Fibroblast of skin of left biceps (primary cell): ENCODE measurements around the gene CD72.

Source experiments
- DNase-seq, 2 experiments: peaks; one replicate each; pipeline ENCODE4 v3.0.0-alpha.2; 2013; ENCODE audit warnings: low read depth in 2 of 2

CD72 gene, protein sequence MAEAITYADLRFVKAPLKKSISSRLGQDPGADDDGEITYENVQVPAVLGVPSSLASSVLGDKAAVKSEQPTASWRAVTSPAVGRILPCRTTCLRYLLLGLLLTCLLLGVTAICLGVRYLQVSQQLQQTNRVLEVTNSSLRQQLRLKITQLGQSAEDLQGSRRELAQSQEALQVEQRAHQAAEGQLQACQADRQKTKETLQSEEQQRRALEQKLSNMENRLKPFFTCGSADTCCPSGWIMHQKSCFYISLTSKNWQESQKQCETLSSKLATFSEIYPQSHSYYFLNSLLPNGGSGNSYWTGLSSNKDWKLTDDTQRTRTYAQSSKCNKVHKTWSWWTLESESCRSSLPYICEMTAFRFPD

DNA sequence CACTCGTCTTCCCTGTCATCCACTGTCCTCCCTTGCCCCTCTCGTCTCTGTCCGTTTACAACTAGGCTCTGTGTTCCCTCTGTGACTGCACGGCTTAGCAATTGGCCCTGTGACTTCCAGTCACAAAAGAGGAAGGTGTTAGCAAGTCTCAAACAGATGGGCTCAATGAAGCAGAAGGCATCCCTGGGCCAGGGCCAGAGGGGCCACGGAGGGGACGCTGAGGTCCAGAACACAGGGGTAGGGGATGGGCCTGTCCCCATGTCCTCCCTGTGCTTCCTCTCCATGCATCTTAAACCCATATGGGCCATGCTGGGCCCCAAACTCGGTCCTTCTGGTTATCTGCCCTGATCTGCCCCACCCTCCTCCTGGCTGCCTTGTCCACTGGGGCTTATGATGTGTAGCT, at the start of gene CD72:
TSS of gene CD72 (minus strand) at position 89 of the 403 bp plus-strand sequence. CDS start 110 bp downstream, outside the sequence.
- no peak for DNase-seq

DNA sequence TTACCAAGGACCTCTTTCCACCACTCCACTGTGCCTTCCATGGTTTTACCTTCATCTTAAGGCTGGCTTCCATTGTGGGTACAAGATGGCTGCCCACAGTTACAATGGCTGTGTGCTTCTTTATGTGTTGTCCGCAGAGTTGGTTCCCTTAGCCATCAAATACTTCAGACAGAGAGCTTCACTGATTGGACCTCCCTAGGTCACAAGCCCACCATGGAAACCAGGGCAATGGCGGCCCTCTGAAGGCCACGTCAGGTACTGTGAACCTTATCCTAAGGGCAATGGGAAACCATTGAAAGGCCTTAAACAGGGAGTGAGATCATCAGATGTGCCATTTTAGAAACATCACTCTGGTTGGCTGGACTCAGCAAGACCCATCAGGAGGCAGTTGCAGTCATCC, 49.7 kb upstream of the CD72 start:
- DNase-seq: no peak

DNA sequence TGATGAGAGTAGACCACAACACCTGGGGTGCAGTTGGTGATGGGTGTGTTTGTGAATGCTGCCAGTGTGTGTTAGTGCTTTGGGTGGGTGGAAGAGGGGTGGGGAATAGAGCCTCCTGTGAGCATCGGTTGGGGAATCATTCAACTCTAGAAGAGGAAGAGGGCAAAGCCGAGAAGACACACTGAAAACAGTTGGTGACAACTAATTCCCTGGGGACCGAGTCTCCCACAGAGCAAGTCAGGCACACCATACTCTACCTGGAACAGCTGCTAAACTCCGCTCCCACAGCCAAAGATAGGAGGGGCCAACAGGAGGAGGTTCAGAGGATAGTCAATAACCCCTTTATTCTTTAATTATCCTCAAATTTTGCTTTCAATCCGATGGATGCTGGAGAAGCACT, 48.3 kb upstream of the CD72 start:
- no peak for DNase-seq

DNA sequence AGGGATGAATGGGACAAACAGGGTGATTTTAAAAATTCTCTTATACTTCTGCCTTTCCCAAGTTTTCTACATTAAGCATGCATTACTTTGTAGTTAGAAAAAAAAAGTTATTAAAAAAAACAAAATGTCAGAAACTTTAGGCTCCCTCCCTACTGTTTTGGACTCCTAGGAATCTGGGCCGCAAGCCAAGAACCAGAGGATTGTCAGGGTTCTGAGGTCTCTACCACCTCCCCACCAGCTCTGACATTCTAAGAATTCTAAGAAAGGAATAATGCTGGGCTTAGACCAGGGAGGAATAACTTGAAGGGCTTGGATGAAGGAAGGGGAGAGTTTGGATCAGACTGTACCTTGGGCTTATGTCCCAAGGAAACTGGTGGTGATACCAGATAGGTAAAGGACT, 47.8 kb upstream of the CD72 start:
- DNase-seq: no peak

DNA sequence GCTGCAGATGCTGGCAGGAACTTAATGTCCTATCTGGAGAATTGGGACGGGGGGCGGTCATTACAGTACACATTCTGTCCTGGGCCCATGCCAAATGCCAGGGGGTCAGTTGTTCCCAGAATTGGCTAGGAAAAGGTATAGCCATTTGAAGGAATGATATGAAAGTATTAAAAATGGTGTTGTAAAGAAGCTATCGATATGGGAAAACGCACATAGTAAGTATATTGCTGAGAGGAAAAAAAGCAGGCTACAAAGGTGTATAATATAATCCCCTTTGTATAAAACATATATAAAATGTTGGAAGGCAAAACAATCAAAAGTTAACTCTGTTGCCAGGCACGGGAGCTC, 47.2 kb upstream of the CD72 start:
- no peak for DNase-seq

DNA sequence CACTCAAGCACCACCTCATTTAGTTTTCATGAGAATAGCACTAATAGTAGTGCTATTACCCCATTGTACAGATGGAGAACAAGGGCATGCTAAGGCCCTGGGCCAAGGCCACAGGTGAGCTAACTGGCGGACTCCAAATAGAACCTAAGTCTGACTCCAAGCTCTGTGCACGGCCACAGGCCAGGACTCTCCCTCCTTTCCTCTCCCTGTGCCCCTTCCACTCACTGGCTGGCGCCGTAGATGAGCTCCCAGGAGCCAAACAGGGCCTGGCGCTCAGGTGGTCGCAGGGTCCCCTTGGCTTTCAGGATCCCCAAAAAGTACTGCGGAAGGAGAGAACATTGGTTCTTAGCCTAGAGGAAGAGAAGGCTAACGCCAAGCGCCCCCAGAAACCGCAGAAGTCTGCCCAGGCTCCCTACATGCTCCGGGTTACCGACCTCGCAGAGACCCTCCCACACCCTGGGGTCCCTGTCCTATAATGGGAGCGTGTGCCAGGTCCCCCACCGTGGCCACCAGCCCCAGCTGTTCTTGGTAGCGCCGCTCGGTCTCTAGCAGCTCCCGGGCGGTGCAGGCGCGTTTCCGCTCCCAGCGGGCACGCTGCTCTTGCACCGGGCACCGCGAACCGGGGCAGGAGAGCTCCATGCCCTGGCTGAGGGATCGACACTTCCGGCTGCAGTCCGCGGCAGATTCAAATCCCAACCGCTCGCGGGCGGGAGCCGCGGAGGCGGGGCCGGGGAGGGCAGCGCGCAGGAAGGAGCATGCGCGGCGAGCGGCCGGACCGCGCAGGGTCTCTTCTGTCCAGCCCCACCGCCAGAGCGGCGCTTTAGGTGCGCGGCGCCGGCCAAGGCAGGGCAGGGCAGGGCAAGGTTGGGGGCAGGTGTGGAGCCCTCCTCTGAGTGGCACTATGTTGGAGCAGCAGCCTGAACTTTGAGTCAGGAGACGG, 46.6 kb upstream of the CD72 start, which contains the start of gene ARHGEF39:
TSS of gene ARHGEF39 (minus strand) at position 665 of the 940 bp plus-strand sequence. CDS start at position 639, 26 bp downstream.
- no peak for DNase-seq

DNA sequence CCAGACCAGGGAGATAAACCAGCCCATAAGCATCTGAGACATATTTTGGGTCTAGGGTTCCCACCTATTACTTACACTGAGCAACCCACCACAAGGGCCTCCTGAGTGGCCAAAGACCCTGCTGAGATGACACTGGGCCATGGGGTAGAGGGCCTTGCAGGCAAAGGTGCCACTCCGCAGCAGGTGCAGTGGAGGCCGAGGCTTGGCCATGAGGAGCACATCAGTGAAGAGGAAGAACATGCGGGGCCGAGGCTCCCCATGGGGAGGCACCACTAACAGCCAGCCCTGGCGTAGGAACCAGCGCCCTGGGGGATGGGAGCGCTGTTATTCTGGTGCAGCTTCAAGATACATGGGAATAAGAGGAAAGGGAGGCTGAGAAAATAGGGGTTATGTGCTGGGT, 44.2 kb upstream of the CD72 start:
- DNase-seq: no peak

DNA sequence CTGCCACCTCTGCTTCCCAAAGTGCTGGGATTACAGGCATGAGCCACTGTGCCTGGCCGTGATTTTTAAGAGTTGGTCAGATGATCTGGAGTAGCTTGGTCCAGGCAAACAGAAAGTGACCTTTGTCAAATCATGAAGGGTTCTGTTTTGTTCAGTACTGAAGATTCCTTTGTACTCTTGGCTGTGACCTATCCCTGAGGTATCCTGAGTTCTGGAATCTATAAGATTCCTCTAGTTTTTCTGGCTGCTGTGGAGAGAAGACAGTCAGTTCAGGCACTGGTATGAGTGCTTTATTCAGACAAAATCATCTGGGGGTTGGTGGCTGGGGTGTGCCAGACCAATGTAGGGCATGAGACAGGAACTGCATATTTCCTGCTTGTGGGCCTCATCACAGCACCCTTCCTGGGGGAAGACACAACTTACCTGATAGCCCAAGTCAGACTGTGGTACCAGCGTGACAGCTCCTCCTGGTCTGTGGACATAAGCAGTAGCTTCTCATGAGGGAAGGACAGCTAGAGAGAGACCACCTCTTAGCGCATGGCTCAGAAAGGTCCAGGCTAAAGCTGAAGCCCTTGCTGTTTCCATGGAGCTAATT, 43.6 kb upstream of the CD72 start:
- DNase-seq: no peak

DNA sequence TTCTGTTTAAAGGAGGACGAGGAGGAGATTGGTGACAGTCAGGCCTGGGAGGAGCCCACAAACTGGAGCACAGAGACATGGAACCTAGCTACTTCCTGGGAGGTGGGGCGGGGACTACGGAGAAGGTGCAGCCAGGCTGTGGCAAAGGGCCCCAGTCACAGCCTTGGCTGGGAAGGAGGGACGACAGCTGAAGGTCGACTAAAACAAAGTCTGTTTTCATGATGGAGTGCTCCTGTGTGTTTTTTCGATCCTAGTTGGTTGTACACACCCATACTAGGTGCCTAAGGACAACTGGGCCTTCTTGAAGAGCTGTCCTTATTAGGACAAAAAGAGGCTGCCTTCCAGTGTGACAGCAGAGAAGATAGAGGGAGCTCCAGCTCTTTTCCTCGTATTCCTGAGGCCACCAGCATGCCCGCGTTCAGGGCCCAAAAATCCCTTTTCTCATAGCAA, 42.8 kb upstream of the CD72 start:
- DNase-seq: no peak

DNA sequence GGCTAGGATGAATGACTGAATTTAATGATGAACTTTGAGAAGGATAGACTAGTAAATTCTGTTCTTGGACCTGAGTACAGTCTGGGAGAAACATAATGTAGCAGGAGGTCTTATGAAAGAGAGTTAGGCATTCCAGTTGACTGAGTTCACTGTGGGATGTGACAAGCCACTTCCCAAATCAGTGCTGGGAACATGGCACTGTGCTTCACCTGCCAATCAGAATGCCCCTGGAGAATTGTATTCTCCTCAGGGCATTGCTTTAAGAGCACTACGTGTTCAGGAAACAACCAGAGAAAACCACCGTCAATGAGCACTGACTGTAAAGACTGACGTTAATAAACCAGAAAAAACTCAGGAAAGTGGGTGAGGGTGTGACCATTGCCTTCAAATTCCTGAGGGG, 41.1 kb upstream of the CD72 start:
- DNase-seq: no peak

DNA sequence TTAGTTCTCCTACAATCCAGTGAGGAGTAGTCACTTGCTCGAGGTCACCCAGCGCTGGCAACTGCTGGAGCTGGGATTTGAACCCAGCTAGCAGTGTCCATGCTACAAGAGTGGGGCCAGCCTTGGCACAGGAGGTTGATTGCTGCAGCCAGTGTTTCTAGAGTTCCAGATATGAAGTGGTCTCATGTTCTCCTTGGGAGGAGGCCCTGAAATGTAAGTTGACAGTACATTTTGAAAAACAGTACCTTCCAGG, 40.7 kb upstream of the CD72 start:
- no peak for DNase-seq

DNA sequence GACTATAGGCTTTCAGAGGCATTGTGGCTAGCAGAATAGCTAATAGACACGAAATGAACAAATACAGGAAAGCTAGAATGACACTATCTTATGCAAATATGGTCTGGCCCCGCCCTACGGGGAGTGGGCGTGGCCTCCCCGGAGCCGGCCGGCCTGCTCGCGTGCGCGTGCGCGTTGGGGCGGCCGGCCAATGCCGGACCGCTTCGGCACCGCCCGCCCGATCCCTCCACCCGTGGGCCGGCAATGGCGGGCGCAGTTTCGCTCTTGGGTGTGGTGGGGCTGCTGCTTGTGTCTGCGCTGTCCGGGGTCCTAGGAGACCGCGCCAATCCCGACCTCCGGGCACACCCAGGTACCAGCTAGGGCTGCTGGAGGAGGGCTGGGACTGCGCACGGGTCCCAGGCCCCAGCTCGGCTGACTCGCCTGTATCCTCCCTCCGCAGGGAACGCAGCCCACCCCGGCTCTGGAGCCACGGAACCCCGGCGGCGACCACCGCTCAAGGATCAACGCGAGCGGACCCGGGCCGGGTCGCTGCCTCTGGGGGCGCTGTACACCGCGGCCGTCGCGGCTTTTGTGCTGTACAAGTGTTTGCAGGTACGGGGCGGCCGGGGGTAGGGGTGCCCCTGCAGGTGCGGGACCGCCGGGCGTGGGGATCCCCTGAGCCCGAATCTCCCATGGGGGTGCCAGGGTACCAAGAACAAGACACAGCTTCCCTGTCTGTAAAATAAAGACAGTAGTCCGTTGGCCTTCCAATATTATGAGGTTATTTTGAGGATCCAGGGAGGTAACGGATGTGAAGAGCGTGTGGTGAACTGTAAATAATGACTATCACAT, 40.1 kb upstream of the CD72 start, which contains the start of gene CCDC107:
TSS of gene CCDC107 (plus strand) at position 156 of the 831 bp plus-strand sequence. CDS start at position 244, 88 bp downstream.
- peak; percentile 57 to 62 for DNase-seq

DNA sequence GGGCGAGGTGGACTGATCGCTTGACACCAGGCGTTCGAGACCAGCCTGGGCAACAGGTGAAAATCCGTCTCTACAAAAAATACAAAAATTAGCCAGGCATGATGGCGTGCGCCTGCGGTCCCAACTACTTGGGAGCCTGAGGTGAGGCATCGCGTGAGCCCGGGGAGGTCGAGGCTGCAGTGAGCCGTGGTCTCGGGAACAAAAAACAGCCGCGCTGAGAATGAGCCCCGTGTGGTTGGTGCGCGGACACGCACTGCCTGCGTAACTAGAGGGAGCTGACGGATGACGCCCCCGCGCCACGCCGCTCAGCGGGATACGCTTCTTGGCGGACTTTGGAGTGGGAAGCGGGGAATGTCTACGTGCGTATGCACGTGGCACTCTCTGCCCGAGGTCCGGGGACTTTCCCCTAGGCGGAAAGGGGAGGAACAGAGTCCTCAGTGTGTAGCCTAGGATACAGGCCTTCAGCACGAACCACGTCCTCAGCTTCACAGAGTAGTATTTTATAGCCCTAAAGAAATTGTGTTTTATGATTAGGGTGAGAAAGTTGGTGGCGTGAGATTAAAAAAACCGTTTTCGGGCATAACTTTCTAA, 39.4 kb upstream of the CD72 start, which contains the start of gene RMRP:
TSS of gene RMRP (minus strand) at position 474 of the 591 bp plus-strand sequence.
- DNase-seq: peak; percentile 99

DNA sequence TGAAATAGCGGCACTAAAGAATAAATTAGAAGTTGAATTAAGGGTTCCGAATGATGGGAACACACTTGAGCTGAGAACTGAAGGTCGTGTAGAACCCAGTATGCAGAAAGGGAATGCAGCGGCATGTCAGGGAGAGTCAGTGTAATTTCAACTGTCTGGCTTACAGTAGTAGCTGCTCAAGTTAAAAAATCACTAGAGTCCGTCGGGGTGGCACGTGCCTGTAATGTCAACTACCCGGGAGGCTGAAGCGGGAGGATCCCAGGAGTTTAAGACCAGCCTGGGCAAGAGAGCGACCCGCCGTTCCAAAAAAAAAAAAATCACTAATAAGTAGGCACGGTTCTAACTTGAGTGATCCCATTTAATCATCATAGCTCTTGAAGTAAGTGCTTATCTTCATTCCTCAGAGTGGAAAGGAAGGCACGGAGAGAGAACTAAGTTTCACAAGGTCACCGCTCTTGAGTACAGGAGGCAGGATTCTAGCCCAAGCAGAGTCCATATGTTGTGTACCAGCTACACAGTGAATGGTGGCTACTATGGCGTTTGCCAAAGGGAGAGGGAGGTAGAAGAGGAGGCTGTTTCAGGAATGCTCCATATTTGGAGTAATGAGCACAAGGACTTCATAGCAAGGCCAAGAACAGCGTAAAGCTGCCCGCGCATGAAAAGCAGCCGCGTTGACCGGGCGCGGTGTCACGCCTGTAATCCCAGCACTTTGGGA, 38.8 kb upstream of the CD72 start:
- DNase-seq: no peak

DNA sequence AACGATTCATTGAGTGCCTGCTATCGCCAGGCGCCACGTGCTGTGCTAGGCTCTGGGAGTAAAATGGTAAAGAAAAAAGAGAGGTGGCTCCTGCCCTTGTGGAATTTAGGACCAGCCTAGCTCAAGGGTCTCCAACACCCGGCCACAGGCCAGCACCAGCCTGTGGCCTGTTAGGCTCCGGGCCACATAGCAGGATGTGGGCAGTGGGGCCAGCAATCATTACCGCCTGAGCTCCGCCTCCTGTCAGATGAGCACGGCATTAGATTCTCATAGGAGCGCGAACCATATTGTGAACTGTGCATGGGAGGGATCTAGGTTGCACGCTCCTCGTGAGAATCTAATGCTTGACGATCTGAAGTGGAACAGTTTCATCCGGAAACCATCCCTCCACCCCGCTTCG, 38.1 kb upstream of the CD72 start:
- DNase-seq: no peak

DNA sequence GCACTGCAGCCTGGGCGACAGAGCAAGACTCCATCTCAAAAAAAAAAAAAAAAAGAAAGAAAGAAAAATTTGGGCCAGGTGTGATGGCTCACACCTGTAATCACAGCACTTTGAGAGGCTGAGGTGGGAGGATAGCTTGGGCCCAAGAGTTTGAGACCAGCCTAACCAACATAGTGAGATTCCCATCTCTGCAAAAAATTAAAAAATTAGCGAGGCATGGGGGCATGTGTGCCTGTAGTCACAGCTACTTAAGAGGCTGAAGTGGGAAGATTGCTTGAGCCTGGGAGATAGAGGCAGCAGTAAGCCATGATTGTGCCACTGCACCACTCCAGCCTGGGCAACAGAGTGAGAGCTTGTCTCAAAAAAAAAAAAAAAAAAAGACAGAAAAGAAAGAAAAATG, 35.4 kb upstream of the CD72 start:
- DNase-seq: no peak

DNA sequence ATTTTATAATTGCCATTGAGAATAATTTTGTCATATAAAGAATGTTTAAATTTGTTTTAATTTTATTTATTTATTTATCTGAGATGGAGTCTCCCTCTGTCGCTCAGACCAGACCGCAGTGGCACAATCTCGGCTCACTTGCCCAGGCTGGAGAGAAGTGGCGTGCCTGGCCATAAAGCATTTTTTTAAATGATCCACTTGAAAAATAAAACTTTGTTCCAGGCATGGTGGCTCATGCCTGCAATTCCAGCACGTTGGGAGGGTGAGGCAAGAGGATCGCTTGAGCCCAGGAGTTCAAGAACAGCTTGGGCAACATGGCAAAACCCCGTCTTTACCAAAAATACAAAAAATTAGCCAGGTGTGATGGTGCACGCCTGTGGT, 34.6 kb upstream of the CD72 start:
- DNase-seq: no peak

DNA sequence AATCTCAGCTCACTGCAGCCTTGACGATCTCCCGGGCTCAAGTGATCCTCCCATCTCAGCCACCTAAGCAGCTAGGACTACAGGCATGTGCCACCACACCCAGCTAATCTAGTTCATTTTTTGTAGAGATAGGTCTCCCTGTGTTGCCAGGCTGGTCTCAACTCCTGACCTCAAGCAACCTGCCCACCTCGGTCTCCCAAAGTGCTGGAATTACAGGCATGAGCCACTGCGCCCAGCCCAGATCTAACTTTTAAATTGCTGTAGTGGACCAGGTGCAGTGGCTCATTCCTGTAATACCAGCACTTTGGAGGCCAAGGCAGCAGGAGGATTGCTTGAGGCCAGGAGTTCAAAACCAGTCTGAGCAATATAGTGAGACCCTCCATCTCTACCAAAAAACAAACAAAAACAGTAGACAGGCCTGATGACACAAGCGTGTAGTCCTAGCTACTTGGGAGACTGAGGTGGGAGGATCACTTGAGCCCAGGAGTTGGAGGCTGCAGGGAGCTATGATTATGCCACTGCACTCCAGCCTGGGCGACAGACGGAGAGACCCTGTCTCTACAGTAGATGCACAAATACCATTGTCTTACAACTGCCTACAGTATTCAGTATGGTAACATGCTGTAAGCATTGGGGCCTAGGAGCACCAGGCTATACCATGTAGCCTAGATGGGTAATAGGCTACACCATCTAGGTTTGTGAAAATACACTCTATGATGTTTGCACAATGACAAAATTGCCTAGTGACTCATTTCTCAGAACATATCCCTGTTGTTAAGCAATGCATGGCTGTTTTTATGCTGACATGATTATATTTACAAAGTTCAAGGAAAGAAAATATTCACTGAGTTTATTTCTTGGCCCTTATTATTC, 34.0 kb upstream of the CD72 start:
- no peak for DNase-seq

DNA sequence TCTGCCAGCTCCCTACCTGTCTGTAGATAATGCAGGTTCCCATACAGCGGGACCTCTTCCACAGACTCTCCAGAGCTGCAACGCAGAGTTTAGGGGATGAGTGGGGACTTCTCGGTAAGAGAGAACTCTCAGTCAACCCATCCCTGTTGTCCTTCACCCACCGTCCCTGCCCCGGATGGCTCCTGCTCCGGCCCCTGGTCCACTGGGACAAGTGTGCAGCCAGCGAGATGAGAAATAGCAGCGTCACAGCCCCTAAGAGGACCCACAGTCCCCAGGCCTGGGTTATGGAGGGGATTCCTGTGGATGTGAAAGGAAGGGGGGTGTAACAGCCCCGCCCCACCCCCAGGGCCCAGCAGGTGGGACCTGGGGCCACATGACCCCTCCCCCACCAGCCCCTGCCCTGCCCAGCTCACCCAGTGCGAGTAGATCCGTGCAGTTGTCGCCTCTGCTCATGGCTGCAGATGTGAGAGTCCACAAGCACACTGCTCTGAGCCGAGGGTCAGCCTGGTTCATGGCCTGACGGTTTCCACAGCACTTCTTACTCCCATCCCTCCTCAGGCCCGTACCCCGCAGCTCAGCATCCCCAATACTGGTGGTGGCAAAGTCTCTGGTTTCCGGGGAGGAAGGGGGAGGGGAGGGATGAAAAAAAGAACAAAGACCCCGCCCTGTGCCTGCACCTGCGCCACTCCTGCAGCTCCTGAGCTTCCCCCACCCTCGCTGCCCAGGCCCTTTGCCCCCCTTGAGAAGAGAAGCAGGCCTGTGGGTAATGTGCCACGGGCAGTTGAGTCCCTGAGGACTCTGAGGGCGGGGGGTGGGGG, 32.3 kb upstream of the CD72 start, which contains the start of gene SIT1:
TSS of gene SIT1 (minus strand) at position 591 of the 818 bp plus-strand sequence. CDS start at position 513, 78 bp downstream.
- DNase-seq: no peak
